Measurements from ENCODE around the gene TTC31.
"Not testable (repeated sequence)": the region's sequence is repeated elsewhere in the genome, so short reads cannot be mapped to it uniquely, and the experiment has no call there.

Gene TTC31

GRCh38 chr2:74482801-74483674, at the start of gene TTC31, which contains the start of gene CCDC142:
TSS of gene TTC31 (plus strand) at chr2:74483081. CDS start at chr2:74483096, 15 bp downstream.
TSS of gene CCDC142 (minus strand) at chr2:74482998. CDS start at chr2:74482837, 161 bp downstream.
- peak; percentile 91 for DNase-seq

- DNase-seq = no peak
Observed at GRCh38 chr2:74436111-74436805, 46.6 kb upstream of the TTC31 start.

GRCh38 chr2:74436848-74437695, 45.8 kb upstream of the TTC31 start:
- DNase-seq = no peak

GRCh38 chr2:74438248-74438647, 44.6 kb upstream of the TTC31 start:
- DNase-seq = no peak

- DNase-seq = no peak
Observed at GRCh38 chr2:74439373-74439772, 43.5 kb upstream of the TTC31 start.

- DNase-seq = no peak
Observed at GRCh38 chr2:74439803-74440377, 43.0 kb upstream of the TTC31 start.

GRCh38 chr2:74440378-74441169, 42.3 kb upstream of the TTC31 start:
- peak; percentile 55 for DNase-seq

GRCh38 chr2:74441170-74441689, 41.7 kb upstream of the TTC31 start:
- DNase-seq = no peak

GRCh38 chr2:74441690-74442482, 41.0 kb upstream of the TTC31 start, which contains the start of gene RTKN:
TSS of gene RTKN (minus strand) at chr2:74441937. CDS start at chr2:74441816, 121 bp downstream.
- DNase-seq = peak; percentile 60

- DNase-seq = not testable (repeated sequence)
Observed at GRCh38 chr2:74442483-74443297, 40.2 kb upstream of the TTC31 start.

- DNase-seq = no peak
Observed at GRCh38 chr2:74444498-74445318, 38.2 kb upstream of the TTC31 start.

- DNase-seq = no peak
Observed at GRCh38 chr2:74447230-74447999, 35.5 kb upstream of the TTC31 start.

GRCh38 chr2:74448771-74449170, 34.1 kb upstream of the TTC31 start:
- no peak for DNase-seq

GRCh38 chr2:74450570-74451190, 32.2 kb upstream of the TTC31 start:
- no peak for DNase-seq

GRCh38 chr2:74454654-74455511, 28.0 kb upstream of the TTC31 start, which contains the start of gene INO80B:
TSS of gene INO80B (plus strand) at chr2:74455087. CDS start at chr2:74455117, 30 bp downstream.
- DNase-seq = peak; percentile 94

- DNase-seq = no peak
Observed at GRCh38 chr2:74457129-74457548, 25.7 kb upstream of the TTC31 start.
